ENCODE measurements around the gene CHD5.
"Not testable (repeated sequence)": the region's sequence is repeated elsewhere in the genome, so short reads cannot be mapped to it uniquely, and the experiment has no call there.

Gene CHD5

GRCh38 chr1:6068073-6068472 lies 112.0 kb downstream of the CHD5 start:
- TF ChIP-seq ZFX (IDR thresholded peaks at IDR 0.05; ENCODE audit: borderline replicate concordance) = no peak
- TF ChIP-seq CTCF (IDR thresholded peaks at IDR 0.05) = no peak
- H3K27ac ChIP-seq = no peak overlapping the region

GRCh38 chr1:6066680-6067079 lies 113.4 kb downstream of the CHD5 start:
- no peak for TF ChIP-seq CTCF (IDR thresholded peaks at IDR 0.05)
- TF ChIP-seq ZFX (IDR thresholded peaks at IDR 0.05; ENCODE audit: borderline replicate concordance) = no peak
- no peak overlapping the region for H3K27ac ChIP-seq

GRCh38 chr1:6065093-6065858 lies 114.8 kb downstream of the CHD5 start:
- TF ChIP-seq ZFX (IDR thresholded peaks at IDR 0.05; ENCODE audit: borderline replicate concordance) (no peak), CTCF (IDR thresholded peaks at IDR 0.05) (no peak)

GRCh38 chr1:6063532-6064053 lies 116.5 kb downstream of the CHD5 start:
- H3K27ac ChIP-seq = not testable (repeated sequence)

More at GRCh38 chr1:6065093-6065858, 114.8 kb downstream of the CHD5 start:
- H3K27ac ChIP-seq = no peak overlapping the region

- H3K27ac ChIP-seq = no peak overlapping the region
- TF ChIP-seq ZFX (IDR thresholded peaks at IDR 0.05; ENCODE audit: borderline replicate concordance) (no peak), CTCF (IDR thresholded peaks at IDR 0.05) (no peak)
These were observed 117.5 kb downstream of the CHD5 start for GRCh38 chr1:6062670-6063069.

- H3K27ac ChIP-seq = no peak overlapping the region
These were observed 120.3 kb downstream of the CHD5 start for GRCh38 chr1:6059866-6060265.

GRCh38 chr1:6057170-6057845 lies 122.8 kb downstream of the CHD5 start:
- no peak overlapping the region for H3K27ac ChIP-seq

More at GRCh38 chr1:6059866-6060265, 120.3 kb downstream of the CHD5 start:
- no peak for TF ChIP-seq CTCF (IDR thresholded peaks at IDR 0.05)
- no peak for TF ChIP-seq ZFX (IDR thresholded peaks at IDR 0.05; ENCODE audit: borderline replicate concordance)

More at GRCh38 chr1:6057170-6057845, 122.8 kb downstream of the CHD5 start:
- no peak for TF ChIP-seq ZFX (IDR thresholded peaks at IDR 0.05; ENCODE audit: borderline replicate concordance)
- TF ChIP-seq CTCF (IDR thresholded peaks at IDR 0.05) = no peak
